HCT116 (cell line): ENCODE measurements around the gene FSTL4. TPM values are rescaled to one million over a fixed set of nuclear protein-coding genes. Genes with fewer than 3 reads are reported as not detected.

Source experiments
- ATAC-seq: fragments of 200-7000 bp; cut with Tn5 transposase; 2 replicates; pipeline ENCODE4 v1.9.1; 2020; ENCODE audit warnings: mild to moderate bottlenecking, moderate library complexity
- BruUV-seq: library from RNA; stranded (reverse); fragments of 400-500 nt; replicated peaks from 2 replicates; lab custom pipeline; 2021; lab: Mats Ljungman, UMichigan
- CTCF ChIA-PET: fragments of 300-600 bp; sonication (Branson Sonifier 250); formaldehyde crosslinking; loops from one replicate; lab custom pipeline; 2021; ENCODE audit warnings: antibody characterized with exemption; lab: Charles Lee
- POLR2A ChIA-PET: fragments of 300-600, 350-600 bp; sonication (Branson Sonifier 250); formaldehyde crosslinking; loops from one replicate; lab custom pipeline; 2021; ENCODE audit warnings: antibody characterized with exemption; lab: Charles Lee
- RAD21 ChIA-PET, 2 experiments: fragments of 300-600 bp; sonication (Branson Sonifier 250); formaldehyde crosslinking; loops; one replicate each; lab custom pipeline; 2023; ENCODE audit warnings: low total read pairs in 2 of 2; ENCODE audit not compliant: uncharacterized antibody in 2 of 2, unreplicated experiment in 2 of 2, low non-redundant PET in 1 of 2; lab: Charles Lee
- DNase-seq: peaks from one replicate; pipeline ENCODE4 v3.0.0-alpha.2; 2010; ENCODE audit warnings: low read depth, low spot score
- H2AFZ ChIP-seq: fragments of 200-600 bp; shearing (Covaris generic), sonication (generic); 2 replicates; pipeline ENCODE4 v1.6.1; 2017; ENCODE audit warnings: low read depth, mixed run types, mixed read lengths, antibody characterized with exemption, low read length; ENCODE audit not compliant: poor library complexity, severe bottlenecking
- H3K27ac ChIP-seq: 2 replicates; pipeline ENCODE4 v1.5.1; 2012; ENCODE audit warnings: low read depth, low read length
- H3K27me3 ChIP-seq: fragments of 200-600 bp; sonication (generic); 2 replicates; pipeline ENCODE4 v1.6.1; 2016; ENCODE audit warnings: mixed run types, low read length, mixed read lengths; ENCODE audit not compliant: insufficient read depth
- H3K36me3 ChIP-seq, 2 experiments: fragments of 200-500 bp in 1 of 2; fragments of 200-600 bp in 1 of 2; sonication (Bioruptor generic) in 1 of 2; sonication (generic) in 1 of 2; 2 replicates each; pipeline versions ENCODE4 v1.5.1 to v1.6.1; 2014 to 2016; ENCODE audit warnings: low read length in 2 of 2, inconsistent platforms in 1 of 2, mixed read lengths in 1 of 2, mixed run types in 1 of 2; ENCODE audit not compliant: insufficient read depth in 2 of 2, control insufficient read depth in 1 of 2
- H3K4me1 ChIP-seq, 2 experiments: fragments of 200-600 bp in 1 of 2; sonication (generic) in 1 of 2; 2 replicates each; pipeline versions ENCODE4 v1.5.1 to v1.6.1; 2012 to 2017; ENCODE audit warnings: low read length in 2 of 2, inconsistent platforms in 1 of 2, mild to moderate bottlenecking in 1 of 2, mixed read lengths in 1 of 2, mixed run types in 1 of 2, moderate library complexity in 1 of 2; ENCODE audit not compliant: insufficient read depth in 2 of 2, control insufficient read depth in 1 of 2
- H3K4me2 ChIP-seq: fragments of 200-600 bp; sonication (generic); 2 replicates; pipeline ENCODE4 v1.6.1; 2017; ENCODE audit warnings: mixed run types, low read length, mixed read lengths
- H3K4me3 ChIP-seq, 2 experiments: fragments of 200-600 bp in 1 of 2; sonication (generic) in 1 of 2; replicated peaks in 1 of 2; 2 replicates each; pipeline ENCODE4 v1.5.1; 2011 to 2016; ENCODE audit warnings: low read length in 2 of 2, control low read depth in 1 of 2, low read depth in 1 of 2, mild to moderate bottlenecking in 1 of 2, mixed read lengths in 1 of 2, mixed run types in 1 of 2
- H3K79me2 ChIP-seq: fragments of 200-600 bp; sonication (generic); 2 replicates; pipeline ENCODE4 v1.6.1; 2017; ENCODE audit warnings: mild to moderate bottlenecking, mixed run types, low read length, moderate library complexity, mixed read lengths; ENCODE audit not compliant: insufficient read depth
- H3K9ac ChIP-seq: fragments of 200-600 bp; sonication (generic); 2 replicates; pipeline ENCODE4 v1.6.1; 2016; ENCODE audit warnings: low read length, mixed read lengths
- H3K9me2 ChIP-seq: fragments of 200-600 bp; sonication (generic), shearing (Covaris generic); 2 replicates; pipeline ENCODE4 v1.6.1; 2017; ENCODE audit warnings: mixed run types, mild to moderate bottlenecking, moderate library complexity; ENCODE audit not compliant: insufficient read depth
- H3K9me3 ChIP-seq, 2 experiments: fragments of 200-500 bp in 1 of 2; fragments of 200-600 bp in 1 of 2; sonication (Bioruptor generic) in 1 of 2; sonication (generic) in 1 of 2; 2 replicates each; pipeline ENCODE4 v1.6.1; 2014 to 2017; ENCODE audit warnings: low read length in 2 of 2, mixed read lengths in 2 of 2, inconsistent platforms in 1 of 2, low read depth in 1 of 2, mild to moderate bottlenecking in 1 of 2, mixed run types in 1 of 2, moderate library complexity in 1 of 2; ENCODE audit not compliant: control insufficient read depth in 1 of 2, insufficient read depth in 1 of 2
- H4K20me1 ChIP-seq: fragments of 200-600 bp; sonication (generic), shearing (Covaris generic); 2 replicates; pipeline ENCODE4 v1.6.1; 2017; ENCODE audit warnings: mixed run types, mild to moderate bottlenecking, moderate library complexity; ENCODE audit not compliant: insufficient read depth
- ATF3 ChIP-seq: IDR thresholded peaks from 2 replicates; pipeline ENCODE4 v1.6.1; 2012
- CBX3 ChIP-seq: IDR thresholded peaks from 2 replicates; pipeline ENCODE4 v1.6.1; 2012; ENCODE audit warnings: low read depth
- EGR1 ChIP-seq: IDR thresholded peaks from 2 replicates; pipeline ENCODE4 v1.6.1; 2012; ENCODE audit warnings: low read depth
- ELF1 ChIP-seq: IDR thresholded peaks from 2 replicates; pipeline ENCODE4 v1.6.1; 2012; ENCODE audit warnings: low read depth, borderline replicate concordance
- EZH2phosphoT487 ChIP-seq: fragments of 200-600 bp; IDR thresholded peaks from 2 replicates; pipeline ENCODE4 v1.6.1; 2018; ENCODE audit warnings: antibody characterized with exemption, borderline replicate concordance
- JUND ChIP-seq: IDR thresholded peaks from 2 replicates; pipeline ENCODE4 v1.6.1; 2012
- SIN3A ChIP-seq: IDR thresholded peaks from 2 replicates; pipeline ENCODE4 v1.6.1; 2012; ENCODE audit warnings: low read depth
- SP1 ChIP-seq: IDR thresholded peaks from 2 replicates; pipeline ENCODE4 v1.6.1; 2012; ENCODE audit warnings: low read depth
- ZFX ChIP-seq: fragments of 450-650 bp; IDR thresholded peaks from 2 replicates; pipeline ENCODE4 v1.6.1; 2017
- ZNF274 ChIP-seq: fragments of 200-500 bp; sonication (Bioruptor generic); IDR thresholded peaks from 2 replicates; pipeline ENCODE4 v1.6.1; 2014; ENCODE audit warnings: mild to moderate bottlenecking, low read depth, low read length, inconsistent platforms
- intact Hi-C: fragments of 100-400 bp; cut with micrococcal nuclease; formaldehyde crosslinking; loops from 2 replicates; pipeline ENCODE4 v1.10.0; 2022
- total RNA-seq: library from RNA; stranded (reverse); gene quantifications from one replicate; pipeline ENCODE4 v1.2.1, GENCODE V29; 2021; ENCODE audit not compliant: unreplicated experiment
- TF ChIP-seq, protein P1 (sequence below): IDR thresholded peaks from 2 replicates; pipeline ENCODE4 v1.6.1; 2012; ENCODE audit warnings: low read depth
- TF ChIP-seq, protein P2 (sequence below): IDR thresholded peaks from 2 replicates; pipeline ENCODE4 v1.6.1; 2012

FSTL4 gene
- total RNA-seq, 1 experiment from 2014 or later, result 0.37 TPM

DNA sequence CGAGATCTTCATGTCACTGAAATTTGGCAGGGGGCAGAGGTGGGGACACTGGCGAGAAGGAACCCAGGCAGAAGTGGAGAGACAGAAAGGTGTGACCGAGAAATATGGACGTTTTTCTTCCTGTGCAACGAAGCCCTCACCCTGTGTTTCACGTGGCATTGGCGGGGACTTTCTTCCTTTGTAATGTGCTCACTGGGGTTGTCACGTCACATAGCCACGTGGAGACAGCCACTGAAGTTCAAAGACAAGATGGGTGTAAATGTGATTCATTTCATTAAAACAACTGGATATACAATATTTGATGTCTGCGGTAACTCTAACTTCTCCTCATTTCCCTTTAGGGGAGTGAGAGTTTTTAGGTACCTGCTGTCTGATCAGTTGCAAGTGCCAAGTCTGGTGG, 225.7 kb downstream of the FSTL4 start (continued):
- TF ChIP-seq, protein P1, sequence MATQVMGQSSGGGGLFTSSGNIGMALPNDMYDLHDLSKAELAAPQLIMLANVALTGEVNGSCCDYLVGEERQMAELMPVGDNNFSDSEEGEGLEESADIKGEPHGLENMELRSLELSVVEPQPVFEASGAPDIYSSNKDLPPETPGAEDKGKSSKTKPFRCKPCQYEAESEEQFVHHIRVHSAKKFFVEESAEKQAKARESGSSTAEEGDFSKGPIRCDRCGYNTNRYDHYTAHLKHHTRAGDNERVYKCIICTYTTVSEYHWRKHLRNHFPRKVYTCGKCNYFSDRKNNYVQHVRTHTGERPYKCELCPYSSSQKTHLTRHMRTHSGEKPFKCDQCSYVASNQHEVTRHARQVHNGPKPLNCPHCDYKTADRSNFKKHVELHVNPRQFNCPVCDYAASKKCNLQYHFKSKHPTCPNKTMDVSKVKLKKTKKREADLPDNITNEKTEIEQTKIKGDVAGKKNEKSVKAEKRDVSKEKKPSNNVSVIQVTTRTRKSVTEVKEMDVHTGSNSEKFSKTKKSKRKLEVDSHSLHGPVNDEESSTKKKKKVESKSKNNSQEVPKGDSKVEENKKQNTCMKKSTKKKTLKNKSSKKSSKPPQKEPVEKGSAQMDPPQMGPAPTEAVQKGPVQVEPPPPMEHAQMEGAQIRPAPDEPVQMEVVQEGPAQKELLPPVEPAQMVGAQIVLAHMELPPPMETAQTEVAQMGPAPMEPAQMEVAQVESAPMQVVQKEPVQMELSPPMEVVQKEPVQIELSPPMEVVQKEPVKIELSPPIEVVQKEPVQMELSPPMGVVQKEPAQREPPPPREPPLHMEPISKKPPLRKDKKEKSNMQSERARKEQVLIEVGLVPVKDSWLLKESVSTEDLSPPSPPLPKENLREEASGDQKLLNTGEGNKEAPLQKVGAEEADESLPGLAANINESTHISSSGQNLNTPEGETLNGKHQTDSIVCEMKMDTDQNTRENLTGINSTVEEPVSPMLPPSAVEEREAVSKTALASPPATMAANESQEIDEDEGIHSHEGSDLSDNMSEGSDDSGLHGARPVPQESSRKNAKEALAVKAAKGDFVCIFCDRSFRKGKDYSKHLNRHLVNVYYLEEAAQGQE, result no peak
- TF ChIP-seq JUND (no peak), SIN3A (no peak), ELF1 (no peak), EZH2phosphoT487 (no peak), ZFX (no peak)
- TF ChIP-seq, protein P2, sequence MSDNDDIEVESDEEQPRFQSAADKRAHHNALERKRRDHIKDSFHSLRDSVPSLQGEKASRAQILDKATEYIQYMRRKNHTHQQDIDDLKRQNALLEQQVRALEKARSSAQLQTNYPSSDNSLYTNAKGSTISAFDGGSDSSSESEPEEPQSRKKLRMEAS, result no peak
- TF ChIP-seq, all 23 proteins: peak for 0

DNA sequence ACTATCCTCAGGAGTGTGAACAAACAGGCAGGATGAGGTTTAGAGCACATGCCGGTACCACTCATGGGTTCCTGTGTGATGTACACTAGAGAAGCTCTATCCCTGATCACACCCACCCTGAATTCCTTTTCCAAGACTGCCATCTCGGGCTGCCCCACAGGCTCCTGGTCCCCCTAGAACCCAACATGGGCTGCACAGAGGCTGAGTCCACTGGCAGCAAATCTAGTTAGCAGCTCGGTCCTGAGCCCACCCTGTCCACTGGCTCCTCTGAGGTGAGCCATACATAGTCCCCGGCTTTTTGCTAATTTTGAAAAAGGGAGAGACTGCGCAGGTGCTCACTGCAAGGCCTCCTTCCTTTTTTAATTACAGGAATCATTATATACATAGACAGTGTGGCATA, 227.0 kb downstream of the FSTL4 start:
- Histone ChIP-seq H2AFZ (no peak overlapping the region), H3K9me3 (no peaks in the 10 kb centered on the region), H3K9ac (no peak overlapping the region), H3K4me3 (no peak overlapping the region), H3K27ac (no peak overlapping the region), H3K79me2 (no peaks in the 10 kb centered on the region), H3K9me2 (no peaks in the 10 kb centered on the region), H3K4me1 (no peaks in the 10 kb centered on the region), H3K4me2 (no peak overlapping the region), H3K36me3 (no peaks in the 10 kb centered on the region), H4K20me1 (no peaks in the 10 kb centered on the region), H3K27me3 (peaks cover 29% of the 10 kb centered on the region)
- BruUV-seq, result no TSS peak
- POLR2A ChIA-PET, result no interaction called here
- TF ChIP-seq ZNF274 (no peak), EGR1 (no peak), CBX3 (no peak), SP1 (no peak), ATF3 (no peak)
- intact Hi-C loops, result no loop called here
- no peak for DNase-seq
- CTCF ChIA-PET, result no interaction called here
- ATAC-seq, result no peak
- RAD21 ChIA-PET, result no interaction called here
